Fibroblast of mammary gland (primary cell): Measurements from ENCODE around the gene CASZ1.

ENCODE experiments used
- DNase-seq: peaks from one replicate; pipeline ENCODE4 v3.0.0-alpha.2; 2010; ENCODE audit warnings: low read depth
- H3K4me3 ChIP-seq: 2 replicates; pipeline ENCODE4 v1.5.1; 2011; ENCODE audit warnings: low read depth, mild to moderate bottlenecking, low read length, moderate library complexity; ENCODE audit not compliant: control insufficient read depth
- CTCF ChIP-seq: conservative IDR thresholded peaks from 2 replicates; pipeline ENCODE4 v1.5.1; 2011; ENCODE audit warnings: low read depth, low read length, inconsistent platforms; ENCODE audit not compliant: control insufficient read depth, insufficient read depth

CASZ1 gene

GRCh38 chr1:10829965-10830515 is 33.6 kb upstream of the CASZ1 start:
- no peak overlapping the region for H3K4me3 ChIP-seq
- DNase-seq = no peak
- TF ChIP-seq CTCF = no peak

- H3K4me3 ChIP-seq = no peak overlapping the region
- TF ChIP-seq CTCF = no peak
- DNase-seq = no peak
Measured at GRCh38 chr1:10829067-10829818, 32.8 kb upstream of the CASZ1 start.

GRCh38 chr1:10827377-10828333 is 31.2 kb upstream of the CASZ1 start:
- H3K4me3 ChIP-seq = no peak overlapping the region
- no peak for DNase-seq
- TF ChIP-seq CTCF = no peak

GRCh38 chr1:10825592-10825991 is 29.1 kb upstream of the CASZ1 start:
- DNase-seq = no peak
- TF ChIP-seq CTCF = no peak
- H3K4me3 ChIP-seq = no peak overlapping the region

GRCh38 chr1:10824821-10825540 is 28.5 kb upstream of the CASZ1 start:
- H3K4me3 ChIP-seq = no peak overlapping the region
- no peak for TF ChIP-seq CTCF
- DNase-seq = peak; percentile 77

- DNase-seq = peak; percentile 42
- TF ChIP-seq CTCF = no peak
- H3K4me3 ChIP-seq = no peak overlapping the region
Measured at GRCh38 chr1:10823000-10823401, 26.6 kb upstream of the CASZ1 start.
